HG02678 (cell line): Measurements from ENCODE around the gene DGLUCY.

Source experiments
- ATAC-seq: cut with Tn5 transposase; IDR thresholded peaks from one replicate; pipeline ENCODE4 v1.9.1; 2021; ENCODE audit warnings: mild to moderate bottlenecking, moderate library complexity; ENCODE audit not compliant: unreplicated experiment

Gene DGLUCY

GRCh38 chr14:91273885-91274273, 160.0 kb downstream of the DGLUCY start:
- ATAC-seq, result no peak

- no peak for ATAC-seq
Observed at GRCh38 chr14:91274796-91275195, 160.9 kb downstream of the DGLUCY start.
